Breast epithelium (tissue), 4 donors: Measurements from ENCODE around the gene RPL18. TPM values are rescaled to one million over a fixed set of nuclear protein-coding genes. Genes with fewer than 3 reads are reported as not detected.

Experiments
- DNase-seq, 2 donors: peaks; one replicate each; pipeline ENCODE4 v3.0.0-alpha.2; 2019; ENCODE audit warnings: low spot score in 2 of 2
- H3K27ac ChIP-seq, 2 donors: fragments of 200-600 bp; sonication (generic) in 1 of 2; one replicate each; pipeline ENCODE4 v1.5.1; 2016 to 2019; ENCODE audit warnings: mild to moderate bottlenecking in 1 of 2
- H3K27me3 ChIP-seq, 2 donors: fragments of 200-600 bp; sonication (generic) in 1 of 2; one replicate each; pipeline versions ENCODE4 v1.5.1 to v1.6.0; 2017 to 2019; ENCODE audit warnings: control low read depth in 1 of 2, mild to moderate bottlenecking in 1 of 2
- H3K36me3 ChIP-seq: fragments of 200-600 bp; one replicate; pipeline ENCODE4 v1.5.1; 2019
- H3K4me1 ChIP-seq, 2 donors: fragments of 200-600 bp; sonication (generic); one replicate each; pipeline ENCODE4 v1.5.1; 2016 to 2019; ENCODE audit warnings: control low read depth in 1 of 2
- H3K4me3 ChIP-seq, 3 donors: fragments of 200-600 bp; sonication (generic); 1 replicate in 2 of 3; 2 replicates in 1 of 3; pipeline ENCODE4 v1.5.1; 2016 to 2019; ENCODE audit warnings: mild to moderate bottlenecking in 3 of 3, moderate library complexity in 2 of 3
- H3K9me3 ChIP-seq, 2 donors: fragments of 200-600 bp; sonication (generic) in 1 of 2; one replicate each; pipeline ENCODE4 v1.5.1; 2016 to 2019; ENCODE audit warnings: control low read depth in 1 of 2
- CTCF ChIP-seq, 3 donors: fragments of 450-650 bp; IDR thresholded peaks; one replicate each; pipeline ENCODE4 v1.5.1; 2016 to 2017; ENCODE audit warnings: antibody characterized with exemption in 3 of 3, mild to moderate bottlenecking in 3 of 3, moderate library complexity in 3 of 3
- POLR2A ChIP-seq: fragments of 450-650 bp; IDR thresholded peaks from one replicate; pipeline ENCODE4 v1.6.1; 2016; ENCODE audit warnings: antibody characterized with exemption, mild to moderate bottlenecking, moderate library complexity
- POLR2AphosphoS5 ChIP-seq, 3 donors: sonication (generic); formaldehyde crosslinking; IDR thresholded peaks; one replicate each; pipeline ENCODE4 v1.6.1; 2017; ENCODE audit warnings: antibody characterized with exemption in 3 of 3
- intact Hi-C: fragments of 100-400 bp; cut with DNase I; formaldehyde crosslinking; loops from one replicate; pipeline ENCODE4 v1.15.1; 2023; ENCODE audit warnings: low total_unique reads
- total RNA-seq, 3 donors: library from RNA; depleted of rRNA; stranded (reverse); fragments of >200 nt; gene quantifications; one replicate each; pipeline ENCODE4 v1.1.0, GENCODE V29; 2016

Gene RPL18
- total RNA-seq, 3 donors from 2014 or later: 1,880 to 2,937 (median 2,507) TPM

- H3K27ac ChIP-seq: peak overlapping the region; percentile 91 to 93
- H3K4me1 ChIP-seq: peaks cover 4 to 25% of the 10 kb centered on the region in 2 donors
- H3K27me3 ChIP-seq: no peaks in the 10 kb centered on the region
- no peaks in the 10 kb centered on the region for H3K9me3 ChIP-seq
- no peak for TF ChIP-seq CTCF (IDR thresholded peaks at IDR 0.05)
- TF ChIP-seq POLR2AphosphoS5 (IDR thresholded peaks at IDR 0.05): no peak
- TF ChIP-seq POLR2A: no peak
- peak overlapping the region; percentile 90 to 96 (median 93) for H3K4me3 ChIP-seq
- H3K36me3 ChIP-seq: no peaks in the 10 kb centered on the region
- intact Hi-C loops: no loop called here
- DNase-seq: no peak
Observed at GRCh38 chr19:48618278-48618915, 581 bp downstream of the RPL18 start.

GRCh38 chr19:48617146-48617937 is 1.6 kb downstream of the RPL18 start:
- no peak for DNase-seq
- Histone ChIP-seq H3K9me3 (no peaks in the 10 kb centered on the region), H3K4me3 (peak overlapping the region; percentile 90 to 96 (median 93)), H3K36me3 (no peaks in the 10 kb centered on the region), H3K27me3 (no peaks in the 10 kb centered on the region), H3K27ac (peak overlapping the region; percentile 91 to 93), H3K4me1 (peaks cover 4 to 27% of the 10 kb centered on the region in 2 donors)
- TF ChIP-seq CTCF (IDR thresholded peaks at IDR 0.05): peak in 1 of 3 donors; percentile 15
- no peak for TF ChIP-seq POLR2A
- TF ChIP-seq POLR2AphosphoS5 (IDR thresholded peaks at IDR 0.05): peak in 1 of 3 donors; percentile 44
- intact Hi-C loops: no loop called here

- H3K4me3 ChIP-seq: peak overlapping the region in 2 of 3 donors; percentile 90 to 96
- intact Hi-C loops: no loop called here
- peak overlapping the region; percentile 91 to 93 for H3K27ac ChIP-seq
- no peaks in the 10 kb centered on the region for H3K27me3 ChIP-seq
- no peaks in the 10 kb centered on the region for H3K9me3 ChIP-seq
- TF ChIP-seq POLR2A (no peak), CTCF (IDR thresholded peaks at IDR 0.05) (no peak), POLR2AphosphoS5 (IDR thresholded peaks at IDR 0.05) (no peak)
- H3K36me3 ChIP-seq: no peaks in the 10 kb centered on the region
- no peak for DNase-seq
- H3K4me1 ChIP-seq: peaks cover 4 to 27% of the 10 kb centered on the region in 2 donors
Observed at GRCh38 chr19:48616491-48617056, 2.4 kb downstream of the RPL18 start.

- intact Hi-C loops: no loop called here
- H3K27me3 ChIP-seq: no peaks in the 10 kb centered on the region
- H3K9me3 ChIP-seq: no peaks in the 10 kb centered on the region
- DNase-seq: no peak
- no peaks in the 10 kb centered on the region for H3K36me3 ChIP-seq
- H3K4me3 ChIP-seq: no peak overlapping the region
- TF ChIP-seq POLR2A (no peak), POLR2AphosphoS5 (IDR thresholded peaks at IDR 0.05) (no peak), CTCF (IDR thresholded peaks at IDR 0.05) (no peak)
- peak overlapping the region; percentile 63 to 93 for H3K27ac ChIP-seq
- peaks cover 4 to 27% of the 10 kb centered on the region in 2 donors for H3K4me1 ChIP-seq
Observed at GRCh38 chr19:48616041-48616436, 2.9 kb downstream of the RPL18 start.
